AG09319 (cell line): ENCODE data around the gene CPEB4.

ENCODE experiments used
- DNase-seq: peaks from one replicate; pipeline ENCODE4 v3.0.0-alpha.2; 2010; ENCODE audit warnings: low read depth; ENCODE audit errors: extremely low read depth
- CTCF ChIP-seq: IDR thresholded peaks from 2 replicates; pipeline ENCODE4 v1.5.1; 2011; ENCODE audit warnings: low read depth, mild to moderate bottlenecking, inconsistent platforms, low read length, moderate library complexity

Gene CPEB4

DNA sequence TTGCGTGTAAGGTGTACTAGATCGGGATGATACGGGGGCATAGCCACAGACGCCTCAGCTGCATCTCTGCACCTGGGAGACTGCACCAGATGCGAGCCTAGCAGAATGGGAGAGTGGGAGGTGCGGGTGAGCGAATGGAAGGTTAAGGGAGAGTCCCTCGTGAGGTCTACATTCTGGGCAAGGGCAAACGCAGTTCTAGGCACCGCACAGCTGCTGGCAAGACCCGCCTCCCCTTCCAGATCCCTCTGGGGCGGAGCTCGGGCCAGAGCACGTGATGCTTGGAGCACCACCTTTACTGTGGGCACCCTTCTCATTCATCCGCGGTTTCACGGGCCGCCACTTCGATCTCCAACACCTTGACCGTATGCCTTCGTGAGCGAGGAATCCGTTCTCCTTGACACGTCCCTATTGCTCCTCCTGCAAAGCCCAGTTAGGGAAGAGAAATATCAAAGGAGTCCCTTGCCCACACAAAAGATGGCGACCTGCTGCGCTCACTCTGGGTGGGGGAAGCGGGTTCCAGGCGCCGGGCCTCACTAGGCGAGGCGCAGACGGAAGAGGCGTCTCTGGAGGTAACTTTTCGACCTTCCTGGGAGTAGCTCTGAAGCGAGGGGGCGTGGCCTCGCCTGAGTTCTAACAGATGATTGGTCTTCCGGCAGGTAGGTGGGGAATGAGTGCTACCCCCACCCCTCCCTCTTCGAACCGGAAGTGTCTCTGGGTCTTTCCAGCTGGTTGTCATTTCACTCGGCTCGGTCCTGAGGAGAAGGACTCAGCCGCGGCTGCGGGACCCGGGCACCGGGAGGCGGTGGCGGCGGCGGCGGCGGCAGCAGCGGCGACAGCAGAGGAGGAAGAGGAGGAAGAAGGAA, at the start of gene CPEB4:
Gene CPEB4, plus strand, starts transcription at position 740 of the 863 bp plus-strand sequence. CDS start 1,385 bp downstream, outside the sequence.
- peak; percentile 99 for DNase-seq
- no peak for TF ChIP-seq CTCF

- no peak for DNase-seq
- TF ChIP-seq CTCF, result no peak
Observed at GRCh38 chr5:173839117-173839713, 48.9 kb upstream of the CPEB4 start.

- no peak for DNase-seq
- no peak for TF ChIP-seq CTCF
Observed at GRCh38 chr5:173840111-173840983, 47.8 kb upstream of the CPEB4 start.

DNA sequence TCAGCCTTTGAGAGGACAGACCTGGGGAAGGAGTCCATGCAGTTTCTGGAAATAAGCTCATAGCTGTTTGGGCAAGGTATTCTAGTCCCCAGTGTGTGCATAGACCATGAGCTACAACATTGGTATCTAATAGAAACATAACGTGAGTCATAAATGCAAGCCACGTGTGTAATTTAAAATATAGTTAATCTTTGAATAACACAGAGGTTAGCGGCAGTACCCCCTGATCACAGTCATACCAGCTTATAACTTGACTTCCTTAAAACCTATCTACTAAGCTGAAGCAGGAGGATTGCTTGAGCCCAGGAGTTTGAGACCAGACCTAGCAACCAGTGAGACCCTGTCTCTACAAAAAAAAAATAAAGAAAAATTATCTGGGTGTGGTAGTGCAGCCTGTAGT, 46.4 kb upstream of the CPEB4 start:
- DNase-seq, result no peak
- no peak for TF ChIP-seq CTCF

- DNase-seq, result no peak
- no peak for TF ChIP-seq CTCF
Observed at GRCh38 chr5:173843794-173844193, 44.4 kb upstream of the CPEB4 start.

DNA sequence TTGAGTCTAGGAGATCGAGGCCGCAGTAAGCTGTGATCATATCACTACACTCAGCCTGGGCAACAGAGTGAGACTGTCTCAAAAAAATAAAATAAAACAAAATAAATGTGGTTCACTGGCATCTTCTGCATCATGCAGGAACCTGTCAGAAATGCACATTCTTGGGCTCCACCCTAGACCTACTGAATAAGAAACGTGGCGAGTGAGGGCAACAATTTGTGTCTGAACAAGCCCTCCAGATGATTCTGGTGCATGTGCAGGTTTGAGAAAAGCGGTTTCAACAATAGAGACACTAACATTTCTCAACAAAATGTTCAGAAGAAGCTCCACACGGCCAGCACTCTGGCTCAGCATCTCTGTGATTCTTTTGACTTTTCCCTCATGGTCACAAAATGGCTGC, 42.8 kb upstream of the CPEB4 start:
- TF ChIP-seq CTCF, result no peak
- no peak for DNase-seq
